GM03348 (cell line): ENCODE measurements around the gene USP32.
A peak's percentile ranks its signal among the peaks of the same experiment; 100 is the strongest.

Experiments used
- DNase-seq: peaks from one replicate; pipeline ENCODE4 v3.0.0; 2012; ENCODE audit warnings: low spot score

Gene USP32

DNA sequence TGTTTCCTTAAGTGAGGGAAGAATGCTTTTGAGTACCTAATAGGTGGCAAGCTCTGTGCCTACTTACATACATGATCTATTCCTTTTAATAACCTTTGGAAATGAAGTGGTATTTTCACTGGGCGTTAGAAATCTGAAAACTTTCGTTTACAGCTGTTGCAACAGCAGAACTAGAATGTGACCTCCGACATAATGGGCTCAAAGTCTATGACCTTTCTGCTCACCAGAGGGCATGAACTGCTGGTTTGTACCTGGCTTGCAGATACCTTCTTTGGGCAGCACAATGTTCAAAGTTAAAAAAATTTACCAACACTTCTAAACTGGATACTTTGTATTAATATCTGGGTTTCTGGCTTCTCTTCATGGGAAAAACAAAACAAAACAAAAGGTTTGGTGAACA is 217.9 kb downstream of the USP32 start:
- DNase-seq = no peak

DNA sequence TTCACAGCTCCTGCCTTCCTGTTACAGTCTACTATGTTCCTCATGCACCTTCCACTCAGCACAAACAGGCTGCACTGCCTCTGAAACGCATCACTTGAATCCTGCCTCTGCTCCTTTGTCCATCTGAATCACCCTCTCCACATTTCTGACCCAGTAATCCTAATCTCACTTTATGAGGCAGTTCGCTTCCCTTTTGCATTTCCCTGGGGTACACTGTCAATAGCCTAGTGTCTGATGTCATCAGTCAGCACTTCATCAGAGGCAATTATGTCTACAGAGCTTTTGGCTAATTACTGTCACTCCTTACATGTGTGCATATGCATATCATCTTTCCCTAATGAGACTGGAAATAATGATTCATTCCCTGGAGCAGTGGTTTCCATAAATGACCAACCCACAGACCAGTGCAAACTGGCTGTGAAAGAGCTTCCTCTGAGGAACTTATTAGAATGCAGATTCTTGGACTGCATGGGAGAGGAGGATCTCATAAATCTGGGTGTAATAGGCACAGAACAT is 218.6 kb downstream of the USP32 start:
- DNase-seq = peak; percentile 9

DNA sequence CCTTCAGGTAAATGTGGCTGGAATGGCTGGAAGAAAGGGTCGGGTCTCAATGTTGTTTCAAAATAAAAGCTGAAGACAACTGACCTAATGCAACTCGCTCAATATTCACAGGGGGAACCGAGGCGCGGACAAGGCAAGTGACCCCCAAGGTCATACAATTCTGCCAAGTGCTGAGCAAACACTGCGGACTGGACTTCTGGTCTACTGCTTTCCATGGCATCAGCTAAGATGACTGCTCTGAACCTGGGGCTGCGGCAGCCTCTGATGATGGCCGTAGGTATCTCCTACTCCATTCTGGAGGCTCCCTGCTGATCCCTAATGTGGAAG is 220.2 kb downstream of the USP32 start:
- no peak for DNase-seq

DNA sequence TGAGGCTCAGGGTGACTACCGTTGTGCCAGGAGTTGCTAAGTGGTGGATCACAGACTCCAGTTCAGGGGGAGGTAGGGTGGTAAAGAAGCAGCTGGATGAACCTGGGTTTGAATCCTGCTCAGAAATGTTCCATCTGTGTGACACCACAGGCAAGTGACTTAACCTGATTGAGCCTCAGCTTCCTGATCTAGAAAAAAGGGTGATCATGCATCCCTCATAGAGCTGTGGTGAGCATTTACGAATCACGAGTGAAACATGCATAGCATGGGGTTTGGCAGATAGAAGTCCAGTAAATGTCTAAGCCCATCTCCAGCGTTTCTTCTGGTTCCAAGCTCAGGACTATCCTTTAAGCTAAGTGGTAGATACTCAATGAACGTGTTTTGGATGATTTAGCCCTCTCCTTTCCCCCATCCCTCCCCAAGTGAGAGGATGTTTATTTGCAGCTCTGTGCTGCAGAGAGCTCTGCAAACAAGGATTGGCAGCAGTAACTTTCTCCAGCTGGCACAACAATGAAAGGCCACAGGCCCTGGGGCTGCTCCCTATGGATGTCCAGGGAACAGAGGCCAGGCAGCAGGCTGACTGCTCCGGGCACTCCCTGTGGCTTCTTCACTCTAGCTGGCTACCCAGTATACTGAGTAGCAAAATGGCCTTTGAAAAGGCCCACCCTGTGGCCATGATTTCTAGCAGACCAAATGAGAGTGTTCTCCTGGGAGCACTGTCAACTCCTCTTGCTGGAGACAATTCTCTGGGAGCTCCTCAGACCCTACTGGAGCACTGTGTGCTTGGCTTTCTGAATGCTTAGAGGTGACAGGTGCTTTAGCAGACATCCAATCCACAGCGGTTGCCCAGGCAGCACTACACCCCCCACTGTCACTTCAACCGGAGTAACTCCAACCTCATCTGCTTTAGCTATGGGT is 220.8 kb downstream of the USP32 start:
- peak; percentile 11 for DNase-seq

DNA sequence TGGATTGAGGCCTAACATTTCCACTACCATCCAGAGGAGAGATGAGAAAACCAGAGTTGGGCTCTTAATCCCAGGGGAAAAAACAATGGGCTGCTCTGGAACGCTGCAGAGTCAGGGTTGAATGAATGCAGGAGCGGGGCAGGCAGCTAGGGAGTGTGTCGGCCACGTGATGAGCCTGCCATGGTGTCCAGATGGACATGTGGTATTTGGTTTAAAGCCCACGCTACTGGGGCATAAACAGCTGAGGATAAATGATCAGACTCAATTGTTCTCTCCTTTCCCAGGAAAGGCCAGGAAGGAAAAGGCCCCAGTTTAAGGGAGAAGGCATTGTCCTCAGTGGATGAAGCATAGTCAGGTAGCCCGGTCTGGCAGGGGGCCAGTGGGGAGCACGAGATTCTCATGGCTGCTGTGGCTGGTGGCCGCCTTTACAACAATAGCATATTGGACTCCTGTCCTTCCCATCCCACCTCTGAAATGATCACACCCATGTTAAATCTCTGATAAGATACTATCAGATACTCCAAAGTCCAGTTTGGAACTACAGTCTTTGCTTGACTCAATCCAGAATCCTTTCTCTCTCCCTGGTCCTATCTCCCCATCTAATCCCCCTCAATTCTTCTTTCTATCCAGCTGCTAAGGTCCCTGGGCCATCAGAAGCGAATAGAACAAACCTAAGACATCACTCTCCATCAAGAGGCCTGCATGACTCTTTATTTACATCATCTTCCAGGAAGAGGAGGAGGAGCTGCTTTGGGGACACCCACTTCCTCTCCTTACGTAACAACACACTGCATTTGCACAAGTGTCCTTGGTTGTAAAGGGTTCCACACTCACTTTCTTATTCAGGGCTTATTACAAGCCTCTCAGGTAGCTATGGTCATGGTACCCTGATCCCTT is 221.8 kb downstream of the USP32 start:
- peak; percentile 72 for DNase-seq

DNA sequence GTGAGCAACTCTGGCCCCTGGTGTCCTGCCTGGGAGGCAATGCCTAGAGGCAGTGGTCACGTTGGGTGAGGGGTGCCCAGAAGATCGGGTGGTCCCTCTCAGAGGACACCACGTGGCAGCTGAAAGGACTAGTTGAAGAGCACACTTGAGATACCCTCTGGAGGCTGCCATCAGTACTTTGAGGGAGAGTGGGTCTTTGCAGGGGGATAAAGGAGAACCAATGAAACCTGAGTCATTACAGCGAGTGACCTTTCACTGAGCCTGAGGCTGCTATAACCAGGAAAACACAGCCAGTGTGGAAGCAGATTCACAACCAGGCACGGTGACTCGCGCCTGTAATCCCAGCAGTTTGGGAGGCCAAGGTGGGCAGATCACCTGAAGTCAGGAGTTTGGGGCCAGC is 223.3 kb downstream of the USP32 start:
- no peak for DNase-seq

DNA sequence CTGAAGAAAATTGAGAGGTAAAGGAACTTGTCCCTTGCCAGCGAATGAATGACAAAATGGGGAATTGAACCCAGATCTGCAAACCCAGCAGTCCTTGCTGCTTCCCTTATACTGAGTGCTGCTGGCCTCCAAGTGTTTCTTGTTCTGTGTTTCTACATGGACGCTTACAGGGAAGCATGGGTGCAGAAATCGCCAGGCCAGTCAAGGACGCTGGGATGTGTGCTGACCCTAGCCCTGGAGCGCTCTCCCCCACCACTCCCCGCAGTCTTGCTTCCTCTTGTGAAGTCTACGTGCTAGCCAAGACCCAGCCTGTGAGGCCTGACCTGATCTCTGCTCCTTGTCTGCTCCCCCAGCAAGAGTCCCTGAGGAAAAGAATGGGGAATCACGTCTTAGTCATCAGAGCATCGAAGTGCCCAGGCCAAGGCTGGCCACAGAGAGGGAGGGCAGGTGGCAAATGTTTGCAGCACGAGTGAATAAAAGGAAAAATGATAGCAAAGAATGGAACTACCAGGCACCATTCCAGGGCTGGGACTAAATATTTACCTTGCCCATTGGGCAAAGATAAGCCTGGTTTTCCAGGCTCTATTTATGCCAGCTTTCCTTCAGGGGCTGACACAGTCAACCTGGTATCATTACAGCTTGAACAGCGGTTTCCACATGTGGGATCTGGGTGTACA is 224.7 kb downstream of the USP32 start:
- DNase-seq = no peak

DNA sequence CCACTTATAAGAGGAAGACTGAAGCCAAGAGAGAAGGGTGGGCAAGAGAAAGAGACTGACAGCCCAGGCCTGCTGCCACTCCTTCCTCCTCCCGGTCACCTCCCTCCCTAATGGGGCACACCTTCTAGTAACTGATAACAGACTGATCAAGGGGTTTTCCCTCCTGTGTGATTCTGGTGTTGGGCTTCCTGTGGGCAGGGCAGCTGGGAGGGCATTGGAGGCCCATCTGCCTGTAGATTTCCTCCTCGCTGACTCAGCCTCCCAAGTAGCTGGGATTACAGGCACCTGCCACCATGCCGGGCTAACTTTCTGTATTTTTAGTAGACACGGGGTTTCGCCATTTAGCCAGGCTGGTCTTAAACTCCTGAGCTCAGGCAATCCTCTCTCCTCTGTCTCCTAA is 226.0 kb downstream of the USP32 start:
- DNase-seq = no peak

DNA sequence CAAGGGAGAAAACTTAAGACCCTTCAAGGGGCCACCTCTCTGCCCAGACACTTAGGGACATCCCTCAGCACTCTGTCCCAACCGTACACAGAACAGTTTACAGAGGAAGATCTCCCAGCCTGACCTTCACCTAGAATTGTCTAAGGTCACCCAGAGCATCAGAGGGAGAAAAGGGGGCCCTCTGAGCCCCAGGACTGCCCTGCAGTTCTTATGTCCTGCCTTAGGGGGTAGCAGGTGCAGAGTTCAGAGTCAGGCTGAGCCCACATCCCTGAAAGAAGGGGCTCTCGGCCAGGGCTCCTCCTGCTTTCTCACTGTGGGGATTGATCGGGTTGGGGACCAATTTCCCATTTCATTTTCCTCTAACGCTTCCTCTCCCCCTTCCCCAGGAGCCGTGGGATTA is 226.7 kb downstream of the USP32 start:
- no peak for DNase-seq

DNA sequence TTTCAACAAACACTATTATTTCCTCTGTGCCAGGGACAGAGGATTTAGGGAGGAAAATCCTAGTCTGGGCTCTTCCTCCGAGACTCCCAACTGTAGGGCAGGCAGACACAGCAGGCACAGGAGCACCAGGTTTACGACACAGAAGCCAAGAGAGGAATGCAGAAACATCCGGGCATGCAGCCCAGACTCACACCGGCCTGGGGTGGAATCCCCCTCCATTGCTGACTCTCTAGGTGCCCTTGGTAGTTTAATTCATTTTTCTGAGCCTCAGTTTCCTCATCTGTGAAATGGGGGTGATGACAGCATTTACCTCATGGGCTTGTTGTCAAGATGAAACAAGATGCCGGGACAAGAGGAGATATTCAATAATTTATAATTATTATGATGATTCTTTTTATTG is 227.2 kb downstream of the USP32 start:
- peak; percentile 2 for DNase-seq

DNA sequence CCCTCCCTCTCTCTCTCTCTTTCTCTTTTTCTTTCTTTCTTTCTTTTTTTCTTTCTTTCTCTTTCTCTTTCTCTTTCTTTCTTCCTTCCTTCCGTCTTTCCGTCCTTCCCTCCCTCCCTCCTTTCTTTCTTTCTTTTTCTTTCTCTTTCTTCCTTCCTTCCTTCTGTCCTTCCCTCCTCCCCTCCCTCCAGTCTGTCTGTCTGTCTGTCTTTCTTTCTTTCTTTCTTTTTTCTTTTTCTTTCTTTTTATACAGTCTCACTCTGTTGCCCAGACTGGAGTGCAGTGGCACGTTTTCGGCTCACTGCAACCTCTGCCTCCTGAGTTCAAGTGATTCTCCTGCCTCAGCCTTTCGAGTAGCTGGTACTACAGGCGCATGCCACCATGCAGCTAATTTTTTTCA is 227.8 kb downstream of the USP32 start:
- no peak for DNase-seq

DNA sequence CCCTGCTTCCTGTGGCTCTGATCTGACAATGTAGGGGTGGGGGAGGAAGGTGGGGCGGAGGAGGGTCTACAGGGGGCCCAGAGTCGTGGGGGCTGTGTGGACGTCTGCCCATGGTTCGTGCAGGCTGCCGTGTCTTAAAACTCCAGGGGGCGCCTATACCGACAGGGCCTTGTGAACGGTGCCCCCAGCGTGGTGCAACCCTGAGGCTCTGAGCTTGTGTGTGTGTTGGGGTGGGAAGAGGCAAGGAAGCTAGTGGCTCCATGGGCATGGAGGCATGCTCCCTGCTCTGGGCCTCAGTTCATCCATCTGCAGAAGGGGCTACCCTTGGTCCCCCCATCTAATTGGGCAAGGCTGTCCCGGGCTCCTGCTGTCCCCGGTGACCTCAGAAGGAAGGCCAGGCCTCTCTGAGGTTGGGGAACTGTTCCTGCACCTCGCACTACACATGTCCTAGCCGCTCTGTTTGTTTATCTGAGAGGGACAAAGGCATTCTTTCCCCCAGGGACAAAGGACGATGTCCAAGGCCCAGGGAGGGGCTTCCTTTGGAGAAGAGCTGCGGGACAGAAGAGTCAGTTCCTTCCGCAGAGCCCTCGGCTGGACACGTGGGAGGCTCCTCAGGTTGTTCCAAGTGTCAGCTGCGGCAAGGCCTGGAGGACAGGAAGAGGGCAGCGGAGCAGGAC is 228.7 kb downstream of the USP32 start:
- no peak for DNase-seq

DNA sequence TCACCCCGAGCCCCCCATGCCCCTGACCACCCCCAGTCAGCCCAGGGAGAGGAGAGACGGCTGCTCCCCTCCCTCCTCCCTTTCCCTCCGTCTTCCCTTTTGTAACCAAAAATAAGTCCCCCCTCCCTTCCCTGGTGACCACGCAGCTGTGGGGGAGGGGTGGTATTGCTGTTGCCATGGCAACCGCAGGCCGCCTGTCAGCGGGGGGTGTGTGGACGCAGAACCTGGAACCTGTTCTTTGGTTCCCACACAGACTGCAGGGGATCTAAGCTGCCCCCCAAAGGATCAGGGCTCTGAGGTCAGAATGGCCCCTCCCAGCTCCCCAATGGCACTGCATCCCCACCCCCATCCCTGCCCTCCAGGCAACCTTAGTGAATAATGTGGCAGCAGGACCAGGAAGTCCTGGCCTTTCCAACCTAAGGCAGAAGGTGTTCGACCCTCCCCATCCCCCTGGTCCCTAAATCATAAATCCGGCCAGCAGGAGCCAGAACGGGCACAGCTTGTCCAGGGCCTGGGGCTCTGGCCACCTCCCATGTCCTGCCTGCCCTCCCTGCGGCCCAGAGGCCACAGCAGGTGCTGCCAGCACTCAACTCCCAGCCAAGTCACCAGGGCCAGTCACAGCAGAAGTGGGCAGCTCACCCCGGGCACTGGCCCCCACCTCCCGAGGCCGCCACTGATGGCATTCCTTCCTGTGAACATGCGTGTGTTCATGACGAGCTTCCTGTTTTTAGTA is 230.2 kb downstream of the USP32 start:
- no peak for DNase-seq

DNA sequence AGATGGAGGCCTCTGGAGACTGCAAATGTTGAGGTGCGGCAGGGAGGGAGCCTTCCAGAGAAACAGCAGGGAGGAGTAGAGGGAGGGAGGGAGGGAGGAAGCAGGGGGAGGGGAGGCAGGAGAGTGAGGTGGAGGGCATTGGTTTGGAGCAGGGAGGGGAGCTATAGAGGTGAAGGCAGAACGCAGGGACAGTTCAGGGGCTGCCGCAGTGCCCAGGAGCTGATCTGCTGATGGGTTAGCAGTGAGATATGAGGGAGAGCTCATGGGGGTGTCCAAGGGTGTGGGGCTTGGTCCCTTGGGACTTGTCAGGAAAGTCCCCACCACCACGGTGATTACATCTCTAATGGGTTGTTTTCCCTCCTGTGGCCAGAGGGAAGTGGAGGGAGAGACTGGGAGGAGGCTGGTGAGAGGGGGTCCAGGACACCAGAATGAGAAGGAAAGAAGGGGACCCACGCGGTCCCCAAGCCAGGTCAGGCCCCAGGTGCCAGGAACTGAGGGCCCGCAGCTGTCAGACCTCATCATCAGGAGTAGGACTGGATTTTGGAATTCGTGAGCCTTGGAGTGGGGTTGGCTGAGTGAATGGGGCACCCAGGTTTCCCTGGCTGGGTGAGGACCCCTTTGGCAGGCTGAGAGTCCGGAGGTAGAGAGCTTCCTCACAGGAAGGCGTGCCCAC is 231.0 kb downstream of the USP32 start:
- DNase-seq = no peak

DNA sequence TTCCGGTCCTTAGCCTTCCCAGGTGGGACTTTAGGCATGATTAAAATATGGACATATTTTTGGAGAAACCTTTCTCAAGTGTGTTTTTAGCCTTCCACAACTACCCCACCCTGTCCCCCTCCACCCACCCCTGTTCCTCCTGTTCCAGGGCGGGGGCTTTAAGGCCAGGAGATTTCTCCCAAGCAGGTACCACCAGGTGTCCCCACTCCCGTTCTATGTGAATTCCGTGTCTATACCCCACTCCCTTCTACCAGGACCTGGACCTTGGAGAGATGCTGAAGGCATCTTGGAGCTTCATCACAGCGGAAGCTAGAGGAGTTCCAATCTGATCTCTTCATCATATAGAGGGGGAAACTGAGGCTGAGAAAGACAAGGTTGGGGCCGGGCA is 232.5 kb downstream of the USP32 start:
- DNase-seq = no peak

DNA sequence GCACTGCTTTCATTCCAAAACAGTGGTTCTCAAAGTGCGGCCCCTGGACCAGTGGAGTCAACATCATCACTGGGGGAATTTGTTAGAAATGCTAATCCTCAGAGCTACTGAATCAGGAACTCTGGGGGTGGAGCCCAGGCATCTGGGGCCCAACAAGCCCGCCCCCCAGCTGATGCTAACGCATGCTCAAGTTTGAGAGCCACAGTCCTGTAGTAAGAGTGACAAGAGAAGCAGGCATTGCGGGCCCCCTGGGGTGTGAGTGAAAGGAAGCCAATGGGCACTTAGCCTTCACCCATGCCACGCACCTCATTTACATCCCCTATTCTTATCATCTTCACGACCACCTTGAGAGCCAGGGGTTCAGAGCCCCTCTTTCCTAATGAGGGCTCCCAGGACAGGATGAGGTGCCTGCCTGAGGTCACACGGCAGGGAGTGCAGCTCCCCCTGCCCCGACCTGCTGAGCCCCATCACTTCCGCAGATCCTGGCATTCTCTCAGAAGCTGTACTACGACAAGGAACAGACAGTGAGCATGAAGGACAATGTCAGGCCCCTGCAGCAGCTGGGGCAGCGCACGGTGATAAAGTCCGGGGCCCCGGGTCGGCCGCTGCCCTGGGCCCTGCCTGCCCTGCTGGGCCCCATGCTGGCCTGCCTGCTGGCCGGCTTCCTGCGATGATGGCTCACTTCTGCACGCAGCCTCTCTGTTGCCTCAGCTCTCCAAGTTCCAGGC is 233.0 kb downstream of the USP32 start:
- DNase-seq = no peak

DNA sequence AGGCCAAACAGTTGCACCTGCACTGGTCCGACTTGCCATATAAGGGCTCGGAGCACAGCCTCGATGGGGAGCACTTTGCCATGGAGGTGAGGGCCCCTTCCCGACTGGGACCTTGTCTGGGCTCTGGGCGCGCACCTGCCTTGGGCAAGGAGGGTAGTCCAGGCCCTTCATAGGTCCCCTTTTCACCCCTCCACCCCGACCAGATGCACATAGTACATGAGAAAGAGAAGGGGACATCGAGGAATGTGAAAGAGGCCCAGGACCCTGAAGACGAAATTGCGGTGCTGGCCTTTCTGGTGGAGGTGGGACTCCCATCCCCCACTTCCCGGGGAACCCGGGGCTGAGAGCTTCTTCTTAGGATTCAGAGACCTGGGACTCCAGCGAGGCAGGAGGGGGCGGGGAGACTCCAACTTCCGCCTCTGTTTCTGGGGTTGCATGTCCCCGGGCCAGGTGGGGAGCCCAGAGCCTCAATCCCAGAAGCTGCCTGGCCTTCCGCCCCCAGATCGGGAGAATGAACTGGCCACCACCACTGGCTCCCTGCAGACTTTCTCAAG is 234.4 kb downstream of the USP32 start:
- no peak for DNase-seq

DNA sequence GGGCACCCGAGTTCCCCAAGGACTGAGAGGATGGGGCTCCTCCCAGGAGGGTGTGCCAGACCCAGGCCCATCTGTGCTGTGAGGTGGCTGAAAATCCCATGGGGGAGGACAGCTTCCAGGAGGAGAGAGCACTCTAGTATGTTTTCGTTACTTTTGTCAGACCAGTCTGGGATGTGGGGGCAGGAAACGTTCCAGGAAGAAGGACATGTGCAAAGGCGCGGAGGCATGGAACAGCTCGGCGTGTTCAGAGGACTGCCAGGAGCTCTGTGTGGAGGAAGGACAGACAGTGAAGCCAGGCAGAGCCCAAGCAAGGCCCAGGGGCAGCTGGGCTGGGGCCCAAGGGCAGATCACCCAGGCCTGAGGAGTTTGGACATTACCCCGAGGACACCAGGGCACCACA is 235.2 kb downstream of the USP32 start:
- no peak for DNase-seq

DNA sequence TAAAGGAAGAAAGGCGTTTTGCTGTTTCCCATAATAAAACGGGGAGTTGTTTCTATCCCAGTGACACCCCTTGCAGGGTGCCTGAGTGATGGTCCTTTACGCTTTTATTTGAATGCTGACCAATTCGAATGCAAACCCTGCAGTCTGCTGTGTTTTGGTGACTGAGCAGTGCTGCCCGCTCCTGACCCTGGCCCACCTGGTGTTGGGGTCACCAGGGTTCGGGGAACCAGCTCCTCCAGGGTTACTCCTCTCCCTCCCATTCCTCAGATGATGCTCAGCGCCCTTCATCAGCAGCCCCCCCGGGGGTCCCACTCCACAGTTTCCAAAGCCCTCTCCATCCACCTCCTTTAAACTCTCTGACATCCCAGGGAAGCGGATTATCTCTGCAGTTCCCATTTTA is 236.1 kb downstream of the USP32 start:
- no peak for DNase-seq

DNA sequence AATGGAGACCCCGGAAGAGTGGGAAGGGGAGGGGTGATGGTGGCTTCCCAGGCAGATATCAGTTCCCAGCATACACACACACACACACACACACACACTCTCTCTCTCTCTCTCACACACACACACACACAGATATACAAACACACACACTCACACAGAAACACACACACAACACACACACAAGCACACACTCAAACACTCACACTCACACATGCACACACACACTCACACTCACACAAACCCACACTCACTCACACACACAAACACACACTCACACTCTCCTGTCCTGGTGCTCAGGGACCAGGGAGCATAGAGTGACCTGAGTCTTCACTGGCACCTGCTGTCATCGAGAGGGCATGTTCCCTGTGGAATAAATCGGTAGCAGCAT is 236.5 kb downstream of the USP32 start:
- no peak for DNase-seq
